ENCODE data around the gene GALNT17. TPM values are rescaled to one million over a fixed set of nuclear protein-coding genes. Genes with fewer than 3 reads are reported as not detected.

GALNT17 gene
- total RNA-seq, 1 donor from 2014 or later = 1.7 TPM

DNA sequence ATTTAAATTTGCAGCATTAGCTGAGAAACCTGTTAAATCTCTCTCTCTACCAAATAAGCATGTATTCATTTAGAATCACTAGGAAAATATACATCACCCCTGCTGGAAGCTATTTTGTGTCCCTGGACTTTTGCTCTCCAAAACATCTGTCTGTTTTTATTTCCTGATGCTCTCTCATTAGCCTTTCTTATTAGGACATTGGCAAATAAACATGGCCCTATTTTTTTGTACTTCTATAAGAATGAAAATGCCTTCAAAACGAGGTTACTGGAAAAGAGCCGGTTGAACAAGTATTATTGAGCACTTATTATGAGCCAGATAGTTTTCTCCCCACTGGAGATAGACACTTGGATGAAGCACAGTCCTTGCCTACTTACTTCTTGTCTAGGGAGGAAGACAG is 206.9 kb downstream of the GALNT17 start:
- DNase-seq (ENCODE audit: low spot score) = no peak

DNA sequence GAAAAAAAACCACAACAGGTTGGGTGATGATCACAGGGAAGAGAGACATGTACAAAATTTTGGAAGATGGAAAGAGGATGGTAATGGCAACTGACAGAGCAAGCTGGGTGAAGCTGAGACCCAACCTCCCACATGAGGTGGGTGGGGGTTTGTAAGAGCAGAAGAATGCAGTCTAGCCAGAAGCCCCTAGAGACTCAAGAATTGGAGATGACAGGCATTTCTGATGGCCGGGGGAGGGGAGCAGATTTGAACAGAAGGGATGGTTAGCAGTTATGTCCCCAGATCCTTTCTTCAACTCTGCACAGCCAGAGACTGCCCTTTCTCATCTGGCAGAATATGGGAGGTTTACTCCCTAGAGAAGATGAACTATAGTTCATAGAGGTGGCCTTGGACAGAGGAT is 208.0 kb downstream of the GALNT17 start:
- DNase-seq (ENCODE audit: low spot score) = no peak

DNA sequence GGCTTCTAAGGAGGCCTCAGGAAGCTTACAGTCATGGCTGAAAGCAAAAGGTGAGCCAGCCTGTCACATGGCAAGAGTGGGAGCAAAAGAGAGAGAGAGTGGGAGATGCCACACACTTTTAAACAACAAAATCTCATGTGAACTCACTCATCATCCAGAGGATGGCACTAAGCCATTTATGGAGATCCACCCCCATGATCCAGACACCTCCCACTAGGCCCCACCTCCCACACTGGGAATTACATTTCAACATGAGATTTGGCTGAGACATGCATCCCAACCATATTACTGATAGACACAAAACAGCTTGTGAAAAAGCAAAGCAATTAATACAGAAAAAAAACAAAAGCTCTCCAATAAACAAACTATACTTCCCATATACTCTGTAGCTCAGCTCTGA is 210.3 kb downstream of the GALNT17 start:
- no peak for DNase-seq (ENCODE audit: low spot score)

DNA sequence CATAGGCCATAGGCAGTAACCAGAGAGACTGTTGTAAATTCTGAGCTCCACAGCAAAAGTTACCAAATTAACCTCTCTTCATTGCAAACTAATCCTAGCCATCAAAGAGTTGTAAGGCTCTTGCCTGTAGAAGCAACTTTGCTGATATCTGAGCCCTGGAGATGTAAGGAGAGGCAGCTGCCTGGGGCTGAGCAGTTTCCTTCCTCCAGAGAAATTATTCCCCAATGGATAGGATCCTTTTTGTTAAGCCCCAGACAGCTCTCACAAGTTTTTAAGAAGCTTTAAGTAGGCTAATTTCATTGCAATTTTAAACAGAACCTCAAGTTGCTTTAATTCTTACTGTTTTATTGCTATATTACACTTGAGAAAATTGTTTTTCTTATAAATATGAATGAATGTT is 211.1 kb downstream of the GALNT17 start:
- no peak for DNase-seq (ENCODE audit: low spot score)

DNA sequence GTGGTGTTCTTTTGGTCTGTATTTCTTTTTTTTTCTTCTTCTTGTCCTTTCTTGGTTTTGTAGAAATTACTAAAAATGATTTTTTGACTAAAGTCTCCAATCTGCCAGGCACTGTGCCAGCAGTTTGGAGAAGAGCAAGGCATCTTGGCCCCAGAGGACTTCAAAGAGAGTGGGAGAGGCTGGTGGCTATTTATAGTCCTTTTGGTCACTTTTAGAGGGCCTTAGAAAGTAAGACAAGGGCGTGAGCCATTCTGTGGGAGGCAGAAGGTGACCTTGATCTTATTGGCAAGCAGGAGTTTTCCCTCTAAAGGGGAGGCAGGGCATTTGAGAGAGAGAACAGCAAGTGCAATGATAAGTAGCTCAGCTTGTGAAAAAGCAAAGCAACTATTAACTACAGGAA is 211.9 kb downstream of the GALNT17 start:
- no peak for DNase-seq (ENCODE audit: low spot score)

DNA sequence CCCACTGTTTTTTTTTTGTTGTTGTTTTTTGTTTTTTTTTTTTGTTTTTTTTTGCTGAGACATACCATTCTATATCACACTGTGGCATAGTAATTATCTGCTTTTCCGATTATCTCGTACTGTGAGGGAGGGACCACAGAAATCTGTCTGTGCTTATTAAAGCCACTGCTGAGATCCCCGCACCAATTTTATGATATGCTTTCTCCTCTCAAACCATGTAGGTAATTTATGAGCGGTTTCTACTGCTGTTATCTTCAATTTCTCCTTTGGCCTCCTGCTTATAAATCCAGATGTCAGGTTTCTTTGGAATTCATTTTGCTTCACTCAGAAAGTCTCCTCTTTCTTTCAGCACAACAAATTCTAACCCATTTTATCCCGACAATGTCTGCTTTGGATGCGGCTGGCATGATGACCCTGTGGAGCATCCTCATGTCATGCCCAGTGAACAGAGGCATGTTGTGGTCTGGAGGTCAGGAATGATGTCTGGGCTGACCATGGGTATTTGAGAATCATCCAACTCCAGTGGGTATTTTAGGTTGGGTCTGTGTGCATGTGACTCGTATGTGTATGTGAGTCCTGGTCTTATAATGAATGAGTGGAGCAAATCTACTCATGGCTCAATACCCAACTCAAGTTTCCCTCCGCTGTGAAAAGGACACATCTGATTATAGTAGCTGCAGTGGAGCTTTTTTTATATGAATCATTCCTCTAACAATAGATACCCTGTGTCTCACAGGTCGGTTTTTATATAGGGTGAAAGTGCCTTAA is 213.4 kb downstream of the GALNT17 start:
- no peak for DNase-seq (ENCODE audit: low spot score)

DNA sequence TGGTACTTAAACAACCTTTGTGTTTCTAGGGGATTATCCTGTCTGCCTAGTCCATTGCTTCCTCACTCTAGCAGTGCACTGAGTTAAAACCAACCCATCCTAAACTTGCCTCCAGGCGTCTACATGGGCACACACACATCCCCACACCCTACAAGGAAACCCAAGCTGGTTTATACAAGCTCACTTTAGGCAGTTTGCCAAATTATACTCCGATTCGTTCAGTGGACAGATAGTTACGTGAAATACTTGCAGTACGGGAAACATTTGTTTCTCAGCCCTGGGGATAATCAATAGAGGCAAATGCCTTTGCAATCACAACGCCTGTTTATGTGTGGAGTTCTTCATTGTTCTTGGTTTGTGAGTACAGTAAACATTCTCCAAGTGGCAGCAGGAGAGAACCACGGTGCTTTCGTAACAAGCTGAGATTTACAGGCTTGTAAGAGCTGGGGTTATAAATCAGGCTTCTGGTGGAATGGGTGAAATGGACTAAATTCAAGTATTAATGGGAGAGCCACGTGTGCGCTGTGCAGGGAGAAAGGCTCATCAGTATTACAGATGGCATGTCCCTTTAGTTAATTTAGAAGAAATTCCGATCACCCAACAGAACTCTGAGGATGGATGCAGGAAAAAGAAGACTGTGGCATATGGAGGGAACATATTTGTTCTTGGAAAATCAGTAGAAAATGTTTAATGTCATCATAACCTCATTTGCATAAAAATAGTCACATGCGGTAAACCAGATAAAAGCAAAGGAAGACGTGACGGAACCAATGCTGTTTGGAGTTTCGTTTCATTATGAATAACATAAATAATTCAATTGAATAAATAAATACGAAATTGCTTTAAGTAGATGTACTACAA is 217.1 kb downstream of the GALNT17 start:
- DNase-seq (ENCODE audit: low spot score) = peak; percentile 10

DNA sequence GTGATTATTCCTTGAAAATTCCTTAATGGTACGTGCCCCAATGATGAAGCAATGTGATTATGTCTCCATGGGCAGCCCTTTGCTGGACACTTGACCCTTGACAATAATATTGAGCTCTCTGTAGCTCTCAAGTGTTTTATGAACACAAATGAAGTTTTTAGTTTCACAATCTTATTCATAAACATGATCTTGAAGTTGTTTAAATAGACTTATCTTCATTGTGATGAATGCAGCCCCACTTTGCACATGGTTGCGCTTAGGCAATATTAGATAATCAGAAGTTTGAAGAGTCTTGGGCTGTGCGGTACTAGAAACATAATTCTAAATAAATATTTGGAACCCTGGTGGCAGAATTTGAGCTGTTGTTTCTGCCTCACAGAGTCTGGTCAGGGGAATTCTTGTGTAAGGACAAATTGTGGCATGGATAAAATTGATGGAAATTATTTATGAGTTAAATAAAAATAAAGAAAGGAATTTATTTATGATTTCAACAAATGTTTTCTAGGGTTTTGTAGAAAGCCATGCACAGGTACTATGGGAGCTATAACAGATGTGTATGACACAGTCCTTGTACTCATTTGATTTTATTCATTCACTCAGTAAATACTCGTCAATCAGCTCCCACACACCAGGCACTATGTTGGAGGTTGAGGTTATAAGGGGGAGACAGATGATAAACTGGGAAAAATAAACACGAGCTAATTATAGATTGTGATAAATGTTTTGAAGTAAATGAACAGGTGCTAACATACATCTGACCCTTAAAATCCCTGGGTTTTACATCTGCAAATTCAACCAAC is 217.9 kb downstream of the GALNT17 start:
- DNase-seq (ENCODE audit: low spot score) = no peak

DNA sequence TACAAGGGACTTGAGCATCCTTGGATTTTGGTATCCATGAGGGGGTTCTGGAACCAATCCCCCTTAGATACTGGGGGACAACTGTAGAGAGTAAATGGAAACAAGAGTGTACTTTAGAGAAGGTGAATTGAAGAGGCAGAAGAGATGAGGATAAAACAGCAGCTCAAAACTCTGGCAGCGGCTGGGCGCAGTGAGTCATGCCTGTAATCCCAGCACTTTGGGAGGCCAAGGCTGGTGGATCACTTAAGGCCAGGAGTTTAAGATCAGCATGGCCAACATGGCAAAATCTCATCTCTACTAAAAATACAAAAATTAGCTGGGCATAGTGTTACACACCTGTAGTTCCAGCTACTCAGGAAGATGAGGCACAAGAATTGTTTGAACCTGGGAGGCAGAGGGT is 218.7 kb downstream of the GALNT17 start:
- DNase-seq (ENCODE audit: low spot score) = no peak

DNA sequence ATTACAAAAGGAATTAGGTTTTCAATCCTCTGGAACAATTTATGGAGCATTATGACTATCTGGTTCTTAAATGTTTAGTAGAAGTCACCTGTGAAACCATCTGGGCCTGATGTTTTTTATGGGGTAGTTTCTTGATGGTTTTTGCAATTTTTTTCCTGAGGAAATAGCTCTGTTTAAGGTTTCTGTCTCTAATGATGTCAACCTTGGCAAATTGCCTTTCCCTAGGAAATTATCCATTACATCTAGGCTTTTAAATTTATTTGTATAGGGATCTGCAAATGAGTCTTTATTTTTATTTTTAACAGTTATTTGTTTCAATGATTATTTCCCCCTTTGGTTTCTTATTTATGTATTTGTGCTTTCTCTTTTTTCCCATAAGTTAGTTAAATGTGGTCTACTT is 222.8 kb downstream of the GALNT17 start:
- no peak for DNase-seq (ENCODE audit: low spot score)

DNA sequence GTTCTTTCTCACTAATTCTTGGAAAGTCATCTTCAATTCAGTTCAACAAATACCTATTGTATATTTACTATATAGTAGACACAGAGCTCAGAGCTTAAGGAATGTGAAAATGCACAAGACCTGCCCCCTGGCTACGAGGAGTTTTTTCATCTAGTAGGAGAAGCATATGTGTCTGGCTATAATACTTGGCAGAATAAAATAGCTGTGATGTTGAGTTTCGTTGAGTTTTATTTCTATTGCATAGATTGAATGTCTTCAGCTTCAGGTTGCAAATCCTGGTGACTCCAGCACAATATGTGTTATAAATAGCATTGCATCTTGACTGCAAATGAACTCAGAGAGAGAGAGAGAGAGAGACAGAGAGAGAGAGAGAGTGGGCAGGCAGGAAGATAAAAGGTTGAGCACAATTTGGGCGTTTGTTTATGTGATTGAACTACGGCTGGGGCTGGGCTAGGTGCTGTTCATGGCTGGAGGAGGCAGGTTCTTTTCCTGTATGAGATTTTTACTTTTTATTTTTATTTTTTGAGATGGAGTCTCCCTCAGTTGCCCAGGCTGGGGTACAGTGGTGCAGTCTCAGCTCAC is 229.6 kb downstream of the GALNT17 start:
- no peak for DNase-seq (ENCODE audit: low spot score)

DNA sequence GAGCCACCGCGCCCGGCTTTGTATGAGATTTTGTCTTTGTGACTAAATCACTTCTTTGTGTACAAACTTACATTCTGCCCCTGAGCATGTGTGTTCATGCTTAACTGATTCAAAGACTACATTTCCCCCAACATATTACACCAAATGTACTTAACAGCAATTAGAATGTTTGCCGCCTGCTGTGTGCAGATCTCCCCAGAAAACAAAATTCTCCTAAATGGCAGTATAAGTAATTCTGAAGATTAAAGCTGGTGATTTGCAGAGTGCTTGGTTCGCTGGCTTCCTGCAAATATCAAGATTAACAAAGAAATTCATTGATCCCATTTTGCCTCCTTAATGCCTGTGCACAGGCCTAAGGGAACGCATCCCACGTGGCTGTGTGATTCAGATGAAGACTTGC is 230.3 kb downstream of the GALNT17 start:
- no peak for DNase-seq (ENCODE audit: low spot score)

DNA sequence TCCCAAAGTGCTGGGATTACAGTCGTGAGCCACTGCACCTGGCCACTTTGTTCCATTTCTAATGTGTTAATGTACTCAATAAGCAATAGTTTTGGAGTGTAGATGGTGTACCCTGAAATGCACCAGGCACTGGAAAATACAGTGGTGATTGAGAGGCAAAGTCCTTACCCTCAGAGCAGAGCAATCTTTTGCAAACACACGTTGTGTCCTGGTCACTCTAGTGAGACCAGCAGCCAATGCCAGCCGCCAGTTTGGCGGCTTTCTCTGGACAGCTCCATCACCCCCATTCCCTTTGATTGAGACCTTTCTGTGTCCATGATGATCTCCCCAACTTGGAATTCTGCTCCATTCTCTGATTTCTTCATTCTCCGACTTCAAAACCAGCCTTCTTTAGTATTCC is 231.3 kb downstream of the GALNT17 start:
- no peak for DNase-seq (ENCODE audit: low spot score)

DNA sequence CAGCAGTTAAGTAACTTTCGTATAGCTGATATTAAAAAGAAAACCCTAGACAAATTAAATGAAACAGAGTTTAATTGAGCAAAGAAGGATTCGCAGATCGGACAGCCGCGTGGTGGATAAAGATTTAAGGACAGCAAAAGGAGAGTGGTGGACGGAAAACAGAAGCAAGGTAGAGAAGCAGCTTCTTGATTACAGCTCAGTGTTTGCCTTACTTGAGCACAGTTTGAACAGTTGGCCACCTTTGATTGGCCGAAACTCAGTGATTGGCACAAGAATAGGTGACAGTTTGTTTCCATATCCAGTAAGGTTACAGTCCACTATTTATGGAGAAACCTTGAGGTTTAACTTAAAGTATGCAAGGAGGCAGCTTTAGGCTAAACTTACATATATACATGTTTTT is 231.7 kb downstream of the GALNT17 start:
- DNase-seq (ENCODE audit: low spot score) = no peak

DNA sequence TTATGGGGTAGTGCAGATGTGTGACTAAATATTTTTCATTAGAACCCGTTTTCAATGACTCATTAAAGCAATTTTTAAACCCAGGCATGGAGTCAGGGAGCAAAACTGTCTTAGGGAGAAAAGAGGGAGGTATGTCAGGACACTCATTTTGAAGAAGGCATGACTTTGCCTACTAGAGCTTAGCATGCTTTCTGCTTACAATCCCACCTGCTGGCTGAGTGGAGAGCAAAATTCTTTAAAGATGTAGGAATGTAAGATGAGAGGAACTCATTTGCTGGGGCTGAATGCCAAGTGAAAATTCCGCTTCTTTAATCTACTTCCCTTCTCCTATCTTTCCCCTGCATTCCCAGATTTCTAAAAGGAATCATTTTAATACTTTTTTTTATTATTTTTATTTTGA is 232.6 kb downstream of the GALNT17 start:
- no peak for DNase-seq (ENCODE audit: low spot score)

DNA sequence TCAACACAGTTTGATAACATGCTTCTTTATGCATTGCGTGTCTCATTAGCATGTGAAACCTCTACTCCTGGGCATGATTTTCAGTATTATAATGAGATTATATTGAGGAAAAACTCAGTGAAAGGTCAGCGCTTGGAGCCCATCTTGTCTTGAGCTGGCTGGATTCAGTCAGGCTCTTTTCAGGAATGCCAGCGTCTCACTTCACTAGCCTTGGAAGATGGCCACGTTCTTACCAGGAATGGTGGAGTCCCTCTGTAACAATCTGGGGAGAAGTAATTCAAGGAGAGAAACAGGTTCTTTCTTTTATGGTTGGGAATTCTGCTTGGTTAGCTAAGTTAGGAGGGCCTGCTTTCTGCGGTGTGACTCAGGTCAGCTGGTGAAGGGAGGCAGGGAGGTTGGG is 241.0 kb downstream of the GALNT17 start:
- no peak for DNase-seq (ENCODE audit: low spot score)

DNA sequence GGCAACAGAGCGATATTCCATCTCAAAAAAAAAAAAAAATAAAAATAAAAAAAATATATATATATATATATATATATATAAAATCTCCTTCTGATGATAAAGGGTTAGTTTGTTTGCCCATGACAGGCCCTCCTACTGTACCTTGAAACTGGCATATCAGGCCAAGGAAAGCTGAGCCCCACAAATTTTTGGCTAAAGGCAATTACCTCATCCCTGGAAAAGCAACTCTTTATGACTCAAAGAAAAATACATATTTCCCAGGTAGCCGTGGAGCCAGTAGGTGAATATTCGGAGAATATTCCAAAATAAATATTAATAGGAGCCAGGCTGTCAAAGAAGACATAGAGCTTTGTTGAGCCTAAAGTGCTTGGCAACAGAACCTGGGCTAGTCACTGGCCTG is 245.1 kb downstream of the GALNT17 start:
- DNase-seq (ENCODE audit: low spot score) = no peak

DNA sequence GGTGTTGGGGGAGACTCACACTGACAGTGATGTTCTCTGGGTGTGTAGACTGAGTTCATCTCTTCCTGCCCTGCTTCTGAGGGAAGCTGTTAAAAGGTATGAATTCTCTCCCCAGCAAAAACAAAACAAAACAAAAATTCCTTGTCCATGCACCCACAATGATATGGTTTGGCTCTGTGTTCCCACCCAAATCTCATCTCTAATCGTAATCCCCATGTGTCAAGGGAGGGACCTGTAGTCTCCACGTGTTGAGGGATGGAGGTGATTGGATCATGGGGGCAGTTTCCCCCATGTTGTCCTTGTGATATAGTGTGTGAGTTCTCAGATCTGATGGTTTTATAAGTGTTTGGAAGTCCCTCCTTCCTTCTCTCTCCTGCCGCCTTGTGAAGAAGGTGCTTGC is 245.5 kb downstream of the GALNT17 start:
- no peak for DNase-seq (ENCODE audit: low spot score)

DNA sequence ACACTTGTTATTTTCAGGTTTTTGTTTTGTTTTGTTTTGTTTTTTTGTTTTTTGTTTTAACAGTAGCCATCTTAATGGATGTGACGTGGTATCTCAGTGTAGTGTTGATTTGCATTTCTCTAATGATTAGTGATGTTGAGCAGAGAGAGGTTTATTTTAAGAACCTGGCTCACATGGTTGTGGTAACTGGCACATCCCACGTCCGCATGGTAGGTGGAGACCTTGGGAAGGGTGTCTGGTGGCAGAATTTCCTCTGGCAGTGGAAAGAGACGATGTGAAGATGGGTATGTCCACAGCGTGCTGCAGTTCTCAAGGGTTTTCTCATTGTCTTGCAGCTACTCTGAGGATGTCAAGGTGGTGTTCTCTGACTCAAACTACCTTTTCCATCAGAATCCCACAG is 252.2 kb downstream of the GALNT17 start:
- no peak for DNase-seq (ENCODE audit: low spot score)

DNA sequence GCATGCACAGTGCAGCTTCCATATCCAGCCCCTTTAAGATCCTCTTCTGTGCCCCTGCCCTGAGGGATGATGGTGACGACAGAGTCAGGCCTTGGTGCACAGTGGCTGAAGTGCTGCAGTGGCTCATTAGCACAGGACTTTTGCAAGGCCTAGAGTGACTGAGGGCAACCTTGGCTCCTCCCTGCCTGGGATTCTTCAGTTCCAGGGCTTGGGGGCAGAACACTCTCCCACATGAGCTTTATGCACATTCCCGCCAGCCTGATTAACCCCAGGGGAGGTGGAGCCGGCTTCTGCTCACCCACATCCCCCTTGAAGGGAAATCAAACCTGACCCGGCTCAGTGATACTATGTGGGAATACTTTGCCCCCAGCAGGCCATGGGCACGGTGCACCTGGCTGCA is 253.4 kb downstream of the GALNT17 start:
- no peak for DNase-seq (ENCODE audit: low spot score)

DNA sequence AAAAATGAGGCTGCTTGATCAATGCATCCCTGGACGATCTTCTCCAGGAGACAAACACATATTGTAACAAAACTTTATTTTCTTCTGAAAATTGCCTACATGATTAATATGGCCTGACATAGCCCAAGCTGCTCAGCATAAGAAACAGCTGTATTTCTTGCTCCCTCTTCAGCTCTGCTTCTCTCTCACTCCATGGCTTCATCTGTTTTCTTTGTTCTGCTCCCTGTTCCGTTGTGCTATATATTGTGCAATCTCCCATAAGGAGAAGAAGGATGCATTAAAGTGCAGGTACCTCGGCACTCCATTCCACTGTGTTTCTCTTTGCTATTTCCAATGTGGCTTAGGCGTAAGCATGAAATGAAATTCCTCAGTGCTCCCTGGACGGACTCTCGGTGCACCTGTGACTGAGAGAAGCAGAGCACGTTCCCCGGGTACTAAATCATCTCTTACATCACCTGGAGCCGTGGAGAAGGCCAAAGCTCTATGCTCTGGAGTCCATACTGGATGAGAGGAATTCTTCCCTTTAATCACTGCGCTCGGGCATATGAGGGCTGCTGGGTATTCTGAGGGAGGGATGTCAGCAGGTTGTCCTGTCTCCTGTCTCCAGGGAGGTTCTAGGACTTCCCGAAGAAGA is 254.3 kb downstream of the GALNT17 start:
- DNase-seq (ENCODE audit: low spot score) = no peak

DNA sequence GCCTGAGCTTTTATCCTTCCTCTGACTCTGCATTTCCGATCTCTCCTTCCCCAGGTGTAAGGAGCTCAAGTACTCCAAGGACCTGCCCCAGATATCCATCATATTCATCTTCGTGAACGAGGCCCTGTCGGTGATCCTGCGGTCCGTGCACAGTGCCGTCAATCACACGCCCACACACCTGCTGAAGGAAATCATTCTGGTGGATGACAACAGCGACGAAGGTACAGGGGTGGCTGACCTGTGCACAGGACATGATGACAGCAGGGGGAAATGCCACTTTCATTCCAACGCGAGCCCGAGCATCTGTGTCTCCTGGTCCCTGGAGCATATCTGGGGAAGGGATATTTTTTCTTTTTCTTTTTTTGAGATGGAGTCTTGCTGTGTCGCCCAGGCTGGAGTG is 256.2 kb downstream of the GALNT17 start:
- DNase-seq (ENCODE audit: low spot score) = no peak
